Small intestine (tissue), 7 donors: ENCODE data around the gene GCNT1. TPM values are rescaled to one million over a fixed set of nuclear protein-coding genes. Genes with fewer than 3 reads are reported as not detected.
"Not testable (repeated sequence)": the region's sequence is repeated elsewhere in the genome, so short reads cannot be mapped to it uniquely, and the experiment has no call there.

Experiments
- DNase-seq, 2 donors: peaks; one replicate each; pipeline versions ENCODE4 v3.0.0 to v3.0.0-alpha.2; 2013
- FAIRE-seq: peaks from 2 replicates; lab custom pipeline; 2012; peaks lifted over from hg19 to GRCh38; lab: Jason Lieb, UNC
- H3K27ac ChIP-seq, 3 donors: one replicate each; pipeline ENCODE4 v1.5.1; 2013; ENCODE audit warnings: low read length in 2 of 3, mild to moderate bottlenecking in 2 of 3, control low read depth in 1 of 3, inconsistent platforms in 1 of 3, low read depth in 1 of 3, moderate library complexity in 1 of 3
- H3K27me3 ChIP-seq, 3 donors: one replicate each; pipeline ENCODE4 v1.6.1; 2013; ENCODE audit warnings: low read length in 3 of 3, inconsistent platforms in 1 of 3; ENCODE audit not compliant: control insufficient read depth in 3 of 3, insufficient read depth in 3 of 3
- H3K36me3 ChIP-seq, 3 donors: one replicate each; pipeline ENCODE4 v1.6.1; 2013; ENCODE audit warnings: low read length in 3 of 3, inconsistent platforms in 1 of 3, low read depth in 1 of 3, mild to moderate bottlenecking in 1 of 3, moderate library complexity in 1 of 3; ENCODE audit not compliant: control insufficient read depth in 3 of 3, insufficient read depth in 2 of 3
- H3K4me1 ChIP-seq, 3 donors: one replicate each; pipeline ENCODE4 v1.6.1; 2013; ENCODE audit warnings: low read length in 2 of 3, inconsistent platforms in 1 of 3, low read depth in 1 of 3, mild to moderate bottlenecking in 1 of 3, moderate library complexity in 1 of 3; ENCODE audit not compliant: control insufficient read depth in 3 of 3, insufficient read depth in 2 of 3
- H3K4me3 ChIP-seq, 3 donors: one replicate each; pipeline ENCODE4 v1.5.1; 2013; ENCODE audit warnings: low read length in 3 of 3, control low read depth in 1 of 3, inconsistent platforms in 1 of 3, low read depth in 1 of 3, mild to moderate bottlenecking in 1 of 3, moderate library complexity in 1 of 3
- H3K9me3 ChIP-seq, 2 donors: one replicate each; pipeline ENCODE4 v1.6.1; 2013; ENCODE audit warnings: low read depth in 1 of 2, low read length in 1 of 2; ENCODE audit not compliant: control insufficient read depth in 2 of 2, insufficient read depth in 1 of 2
- WGBS, 3 donors: extraction: QIAGEN DNeasy Blood & Tissue Kit; methylation state at CpG; one replicate each; pipeline ENCODE4 v1.1.7; 2013; 5-methylcytosine and 5-hydroxymethylcytosine counted together
- polyA plus RNA-seq, 4 donors: library from polyadenylated mRNA; stranded (reverse) in 3 of 4; unstranded in 1 of 4; fragments of 200-250 nt in 3 of 4; fragments of 120-200 nt in 1 of 4; gene quantifications; one replicate each; pipeline versions ENCODE4 v1.2.1 to v1.2.3, GENCODE V29; 2013
- donor health status: healthy with polysubstance abuse.
- donor health status: control.
- donor health status: control.
- donor health status: Bipolar disorder and iron deficiency.
- donor health status: healthy.

The GCNT1 gene
- polyA plus RNA-seq, 4 donors, result 7.0 to 170 (median 31.5) TPM

DNA sequence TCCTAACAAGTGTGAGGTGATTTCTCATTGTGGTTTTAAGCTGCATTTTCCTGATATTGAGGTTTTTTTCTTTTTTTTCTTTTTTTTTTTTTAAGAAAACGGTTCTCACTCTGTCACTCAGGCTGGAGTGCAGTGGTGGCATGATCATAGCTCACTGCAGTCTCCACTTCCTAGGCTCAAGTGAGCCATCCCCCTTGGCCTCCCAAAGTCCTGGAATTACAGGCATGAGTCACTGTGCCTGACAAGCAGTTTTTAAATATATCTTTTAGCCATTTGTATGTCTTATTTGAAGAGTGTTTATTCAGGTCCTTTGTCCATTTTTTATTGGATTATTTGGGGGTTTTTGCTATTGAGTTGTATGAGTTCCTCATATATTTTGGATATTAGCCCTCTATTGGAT lies 53.8 kb downstream of the GCNT1 start:
- Histone ChIP-seq H3K27me3 (no peaks in the 10 kb centered on the region), H3K4me3 (no peak overlapping the region), H3K4me1 (no peaks in the 10 kb centered on the region), H3K27ac (no peak overlapping the region), H3K36me3 (no peaks in the 10 kb centered on the region), H3K9me3 (no peaks in the 10 kb centered on the region)
- no peak for DNase-seq
- 55 to 81% (median 76%) methylated on average over 1 of the region's 1 CpG for WGBS, 3 donors
- FAIRE-seq, result no peak

DNA sequence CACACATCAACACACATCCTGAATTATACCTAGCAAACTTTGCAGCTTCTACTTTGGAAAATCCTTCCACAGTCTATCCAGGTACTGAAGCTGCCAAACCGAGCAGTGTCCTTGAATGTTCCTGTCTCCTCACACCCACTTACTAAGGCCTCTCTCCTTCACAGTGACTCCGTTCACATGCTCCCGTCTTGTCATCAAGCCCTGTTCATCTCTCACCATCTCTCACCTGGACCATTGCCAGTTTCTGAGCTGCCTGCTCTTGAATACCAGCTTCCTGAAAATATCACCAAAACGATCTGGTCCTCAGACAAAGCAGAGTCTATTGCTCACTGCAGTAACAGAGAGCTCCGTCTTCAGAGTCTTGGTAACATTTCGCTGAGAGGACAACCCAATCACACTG lies 57.4 kb downstream of the GCNT1 start:
- 58 to 75% (median 72%) methylated on average over 6 of the region's 6 CpGs for WGBS, 3 donors

DNA sequence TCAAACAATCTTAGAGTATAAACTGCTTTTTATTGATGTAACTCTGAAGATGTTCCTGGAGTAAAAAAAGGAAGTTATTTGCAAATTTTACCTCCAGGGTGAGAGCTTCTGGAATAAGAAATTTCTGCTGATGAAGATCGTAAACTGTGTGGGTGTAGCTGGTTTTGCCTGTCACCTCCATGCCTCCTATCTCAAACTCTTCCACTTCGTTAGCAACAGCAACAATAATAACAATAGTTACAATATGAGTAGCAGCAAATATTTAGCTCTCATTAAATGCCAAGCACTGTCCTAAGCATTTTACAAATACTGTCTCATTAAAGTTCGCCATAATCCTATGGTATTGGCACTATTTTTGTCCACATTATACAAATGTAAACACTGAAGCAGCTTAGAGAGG lies 57.9 kb downstream of the GCNT1 start:
- WGBS, 3 donors, result 72 to 86% (median 75%) methylated on average over 3 of the region's 3 CpGs
- FAIRE-seq (no peak), DNase-seq (no peak)
- H3K27ac ChIP-seq, result no peak overlapping the region
- peaks cover 0 to 8% (median 0%) of the 10 kb centered on the region in 3 donors for H3K4me1 ChIP-seq
- no peaks in the 10 kb centered on the region for H3K27me3 ChIP-seq
- no peaks in the 10 kb centered on the region for H3K9me3 ChIP-seq
- H3K4me3 ChIP-seq, result no peak overlapping the region
- H3K36me3 ChIP-seq, result no peaks in the 10 kb centered on the region

More for the DNA sequence above, 57.4 kb downstream of the GCNT1 start:
- Histone ChIP-seq H3K27me3 (no peaks in the 10 kb centered on the region), H3K9me3 (no peaks in the 10 kb centered on the region), H3K4me3 (no peak overlapping the region), H3K36me3 (no peaks in the 10 kb centered on the region), H3K27ac (no peak overlapping the region), H3K4me1 (peaks cover 0 to 8% (median 0%) of the 10 kb centered on the region in 3 donors)
- no peak for DNase-seq
- FAIRE-seq, result no peak

DNA sequence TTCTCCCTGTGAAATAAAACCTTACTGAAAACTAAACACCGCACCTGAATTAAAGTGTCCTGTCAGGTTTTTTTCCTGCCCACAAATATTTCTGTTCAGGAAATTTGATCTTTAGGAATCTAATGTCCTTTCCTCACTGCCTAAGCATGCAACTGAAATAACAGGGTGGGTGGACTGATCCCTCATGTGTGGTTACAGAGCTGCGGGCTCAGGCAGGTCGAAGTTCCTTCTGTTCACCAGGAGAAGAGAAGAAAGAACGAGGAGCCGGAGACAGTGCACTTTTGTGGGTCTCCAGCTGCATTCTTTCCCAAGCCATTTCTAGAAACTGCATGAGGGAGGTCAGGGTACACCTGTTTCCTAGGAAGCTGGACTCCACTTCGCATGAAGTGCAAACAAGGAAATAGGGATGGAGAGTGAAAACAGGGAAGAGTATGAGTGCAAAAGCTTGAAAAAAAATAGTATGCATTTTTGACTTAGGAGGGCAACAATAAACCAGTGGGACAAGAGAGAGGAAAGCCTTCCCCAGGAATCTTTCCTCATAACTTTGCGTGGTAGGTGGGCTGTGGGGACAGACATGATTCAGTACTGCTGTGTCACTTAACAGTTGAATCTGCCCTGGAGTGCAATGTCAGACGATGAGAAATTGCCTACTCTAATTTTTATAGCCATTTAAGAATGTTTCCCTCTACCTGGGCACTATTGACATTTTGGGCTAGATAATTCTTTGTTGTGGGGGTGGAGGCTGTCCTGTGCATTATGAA lies 60.3 kb downstream of the GCNT1 start:
- peaks cover 0 to 3% (median 0%) of the 10 kb centered on the region in 3 donors for H3K36me3 ChIP-seq
- H3K27me3 ChIP-seq, result no peaks in the 10 kb centered on the region
- peaks cover 0 to 8% (median 0%) of the 10 kb centered on the region in 3 donors for H3K4me1 ChIP-seq
- no peak for FAIRE-seq
- no peak overlapping the region for H3K4me3 ChIP-seq
- DNase-seq, result peak; percentile 19 to 54
- no peak overlapping the region for H3K27ac ChIP-seq
- 38 to 70% (median 54%) methylated on average over 8 of the region's 8 CpGs for WGBS, 3 donors
- H3K9me3 ChIP-seq, result no peaks in the 10 kb centered on the region

DNA sequence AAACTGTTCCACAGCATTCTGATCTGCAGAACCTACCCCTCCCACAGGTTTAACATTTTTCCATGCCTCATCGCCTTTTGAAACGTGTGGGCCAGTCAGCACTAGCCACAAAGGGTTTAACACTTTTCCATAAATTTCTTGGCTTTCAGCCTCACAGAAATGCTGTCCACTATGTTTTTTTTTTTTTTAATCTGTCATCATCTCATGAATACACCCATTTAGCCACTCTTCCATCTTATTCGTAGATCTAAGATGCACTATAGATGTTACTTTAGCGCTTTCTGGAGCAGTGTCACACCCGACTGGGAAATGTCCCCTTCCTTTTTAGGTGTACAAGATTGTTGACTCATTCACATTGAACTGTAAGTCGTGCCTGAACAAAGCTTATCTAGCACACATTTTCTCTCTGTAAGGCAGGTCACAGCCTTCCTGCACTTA lies 62.3 kb downstream of the GCNT1 start:
- 80 to 83% (median 82%) methylated on average over 6 of the region's 6 CpGs for WGBS, 3 donors
- peaks cover 0 to 8% (median 0%) of the 10 kb centered on the region in 3 donors for H3K4me1 ChIP-seq
- H3K4me3 ChIP-seq, result no peak overlapping the region
- H3K36me3 ChIP-seq, result peaks cover 0 to 3% (median 0%) of the 10 kb centered on the region in 3 donors
- FAIRE-seq, result no peak
- DNase-seq, result no peak
- H3K9me3 ChIP-seq, result no peaks in the 10 kb centered on the region
- no peak overlapping the region for H3K27ac ChIP-seq
- no peaks in the 10 kb centered on the region for H3K27me3 ChIP-seq

DNA sequence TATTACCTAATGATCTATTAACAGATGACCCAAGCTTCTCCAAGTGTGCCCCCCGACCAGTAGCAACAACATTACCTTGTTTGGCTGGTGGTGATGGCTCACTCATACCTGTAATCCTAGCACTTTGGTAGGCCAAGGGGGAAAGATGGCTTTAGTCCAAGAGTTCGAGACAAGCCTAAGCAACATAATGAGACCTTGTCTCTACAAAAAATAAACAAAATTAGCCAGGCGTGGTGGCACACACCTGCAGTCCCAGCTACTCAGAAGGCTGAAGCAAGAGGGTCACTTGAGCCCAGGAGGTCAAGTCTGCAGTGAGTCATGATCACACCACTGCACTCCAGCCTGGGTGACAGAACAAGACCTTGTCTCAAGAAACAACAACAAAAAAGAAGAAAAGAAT lies 62.9 kb downstream of the GCNT1 start:
- Histone ChIP-seq H3K4me1 (peaks cover 0 to 8% (median 0%) of the 10 kb centered on the region in 3 donors), H3K4me3 (no peak overlapping the region), H3K27me3 (no peaks in the 10 kb centered on the region), H3K36me3 (peaks cover 0 to 3% (median 0%) of the 10 kb centered on the region in 3 donors), H3K9me3 (no peaks in the 10 kb centered on the region), H3K27ac (no peak overlapping the region)
- 40 to 71% (median 49%) methylated on average over 3 of the region's 3 CpGs for WGBS, 3 donors
- FAIRE-seq, result no peak
- no peak for DNase-seq

DNA sequence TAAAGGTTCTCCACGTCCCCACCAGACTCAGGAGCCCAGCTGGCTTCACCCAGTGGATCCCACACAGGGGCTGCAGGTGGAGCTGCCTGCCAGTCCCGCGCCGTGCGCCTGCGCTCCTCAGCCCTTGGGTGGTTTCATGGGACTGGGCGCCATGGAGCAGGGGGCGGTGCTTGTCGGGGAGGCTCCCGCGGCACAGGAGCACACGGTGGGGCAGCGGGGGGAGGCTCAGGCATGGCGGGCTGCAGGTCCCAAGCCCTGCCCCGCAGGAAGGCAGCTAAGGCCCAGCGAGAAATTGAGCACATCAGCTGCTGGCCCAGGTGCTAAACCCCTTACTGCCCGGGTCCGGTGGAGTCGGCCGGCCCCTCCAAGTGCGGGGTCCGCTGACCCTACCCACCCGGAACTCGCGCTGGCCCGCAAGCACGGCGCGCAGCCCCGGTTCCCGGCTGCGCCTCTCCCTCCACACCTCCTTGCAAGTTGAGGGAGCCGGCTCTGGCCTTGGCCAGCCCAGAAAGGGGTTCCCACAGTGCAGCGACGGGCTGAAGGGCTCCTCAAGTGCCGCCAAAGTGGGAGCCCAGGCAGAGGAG lies 64.7 kb downstream of the GCNT1 start:
- not testable (repeated sequence) for H3K27ac ChIP-seq, H3K4me3 ChIP-seq, H3K9me3 ChIP-seq, H3K4me1 ChIP-seq, H3K36me3 ChIP-seq, FAIRE-seq, DNase-seq, H3K27me3 ChIP-seq
- 93 to 97% (median 96%) methylated on average over 34 to 36 of the region's 36 CpGs for WGBS, 3 donors

DNA sequence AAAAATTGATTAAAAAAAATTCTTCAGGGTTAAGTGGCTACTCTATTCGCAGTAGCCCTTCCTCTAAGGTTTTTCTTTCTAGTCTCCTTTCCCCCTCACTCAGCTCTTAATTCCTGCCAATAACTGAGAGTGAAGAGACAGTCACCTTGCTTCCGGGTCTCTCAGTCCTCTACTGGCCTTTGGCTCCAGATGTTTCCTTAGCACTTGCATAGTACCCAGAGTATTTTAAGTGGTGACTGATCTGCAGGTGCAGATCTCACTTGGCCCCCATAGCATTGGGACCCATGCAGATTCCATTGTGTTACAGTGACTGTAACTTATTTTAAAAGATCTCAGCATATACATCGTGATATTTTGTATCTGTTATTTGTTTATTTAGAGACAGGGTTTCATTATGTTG lies 66.2 kb downstream of the GCNT1 start:
- peaks cover 0 to 6% of the 10 kb centered on the region in 2 donors for H3K9me3 ChIP-seq
- no peaks in the 10 kb centered on the region for H3K27me3 ChIP-seq
- H3K4me3 ChIP-seq, result no peak overlapping the region
- no peak for FAIRE-seq
- no peak for DNase-seq
- no peak overlapping the region for H3K27ac ChIP-seq
- H3K36me3 ChIP-seq, result peaks cover 0 to 3% (median 2%) of the 10 kb centered on the region in 3 donors
- WGBS, 3 donors, result 67 to 87% (median 80%) methylated on average over 3 of the region's 3 CpGs
- no peaks in the 10 kb centered on the region for H3K4me1 ChIP-seq
